Activated naive CD4-positive, alpha-beta T cell treated with anti-CD3 and anti-CD28 coated beads for 36 hours (primary cell): ENCODE results near the gene GPC6. TPM values are rescaled to one million over a fixed set of nuclear protein-coding genes. Genes with fewer than 3 reads are reported as not detected.

Experiments
- CTCF ChIA-PET: fragments of 350-600 bp; sonication (Branson Sonifier 250); formaldehyde crosslinking; loops from one replicate; lab custom pipeline; 2021; ENCODE audit warnings: antibody characterized with exemption; lab: Charles Lee
- DNase-seq: peaks from one replicate; pipeline ENCODE4 v3.0.0-alpha.2; 2020
- H3K27ac Mint-ChIP-seq: one replicate; pipeline ENCODE4 v1.8.0; 2021; ENCODE audit warnings: mild to moderate bottlenecking, mixed read lengths
- H3K27me3 Mint-ChIP-seq: one replicate; pipeline ENCODE4 v1.8.0; 2021; ENCODE audit warnings: low read depth, mixed read lengths
- H3K36me3 Mint-ChIP-seq: one replicate; pipeline ENCODE4 v1.8.0; 2021; ENCODE audit warnings: low read depth, mixed read lengths
- H3K4me1 Mint-ChIP-seq: one replicate; pipeline ENCODE4 v1.8.0; 2021; ENCODE audit warnings: low read depth, mixed read lengths
- H3K4me3 Mint-ChIP-seq: one replicate; pipeline ENCODE4 v1.8.0; 2021; ENCODE audit warnings: mild to moderate bottlenecking, moderate library complexity, mixed read lengths
- H3K9me3 Mint-ChIP-seq: one replicate; pipeline ENCODE4 v1.8.0; 2021; ENCODE audit warnings: mixed read lengths
- intact Hi-C: fragments of 100-400 bp; cut with micrococcal nuclease; formaldehyde crosslinking; loops from one replicate; pipeline ENCODE4 v1.15.1; 2023
- total RNA-seq, 2 experiments: library from RNA; stranded (reverse); gene quantifications; one replicate each; pipeline ENCODE4 v1.2.3, GENCODE V29; 2021

The GPC6 gene
- total RNA-seq, 2 experiments from 2014 or later = not detected

DNA sequence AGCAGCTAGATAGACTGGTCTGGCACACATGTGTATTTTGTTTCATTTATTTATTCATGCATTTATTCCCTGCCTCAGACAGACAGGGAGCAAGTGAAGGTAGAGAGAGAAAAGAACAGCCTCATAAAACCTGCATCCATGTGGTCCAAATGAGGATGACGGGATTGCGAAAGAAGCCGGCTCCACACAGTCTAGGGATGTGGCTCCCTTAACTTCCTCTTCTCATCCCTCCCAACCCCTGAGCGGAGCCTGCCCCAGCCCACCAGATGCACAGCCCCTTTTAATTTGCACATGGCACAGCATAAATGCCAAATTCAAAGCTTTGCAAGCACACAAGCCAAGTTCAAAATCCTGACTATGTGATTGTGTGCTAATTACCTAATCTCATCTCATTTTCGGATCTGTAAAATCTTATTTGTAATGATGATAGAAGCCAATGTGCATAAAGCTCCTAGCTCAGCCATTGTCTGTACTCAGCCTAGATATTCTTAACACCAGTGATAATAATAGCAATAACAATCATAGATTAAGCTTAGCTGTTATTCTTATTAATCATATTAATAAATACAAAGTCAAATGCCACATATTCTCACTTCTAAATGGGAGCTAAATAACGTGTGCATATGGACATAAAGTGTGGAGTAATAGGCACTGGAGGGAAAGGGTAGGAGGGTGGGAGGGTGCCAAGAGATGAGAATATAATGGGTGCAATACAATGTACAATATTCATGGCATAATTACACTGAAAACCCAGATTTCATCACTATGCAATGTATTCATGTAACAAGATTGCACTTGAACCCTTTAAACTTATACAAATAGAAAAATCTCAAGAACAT, 1096.5 kb downstream of the GPC6 start:
- Mint-ChIP-seq H3K9me3 (peaks cover 5% of the 10 kb centered on the region), H3K27me3 (no peaks in the 10 kb centered on the region), H3K4me3 (no peak overlapping the region), H3K36me3 (no peaks in the 10 kb centered on the region), H3K27ac (peak overlapping the region; percentile 79), H3K4me1 (peaks cover 39% of the 10 kb centered on the region)
- intact Hi-C loops = loop anchor here (10.0 kb wide), 1 partner anchor 222 kb away; no protein-coding TSS in a partner anchor
- CTCF ChIA-PET = interaction anchor here (1.1 to 1.5 kb wide), 2 partner anchors 30 to 38 kb away, joined by 3 read pairs; no protein-coding TSS in a partner anchor
- no peak for DNase-seq

DNA sequence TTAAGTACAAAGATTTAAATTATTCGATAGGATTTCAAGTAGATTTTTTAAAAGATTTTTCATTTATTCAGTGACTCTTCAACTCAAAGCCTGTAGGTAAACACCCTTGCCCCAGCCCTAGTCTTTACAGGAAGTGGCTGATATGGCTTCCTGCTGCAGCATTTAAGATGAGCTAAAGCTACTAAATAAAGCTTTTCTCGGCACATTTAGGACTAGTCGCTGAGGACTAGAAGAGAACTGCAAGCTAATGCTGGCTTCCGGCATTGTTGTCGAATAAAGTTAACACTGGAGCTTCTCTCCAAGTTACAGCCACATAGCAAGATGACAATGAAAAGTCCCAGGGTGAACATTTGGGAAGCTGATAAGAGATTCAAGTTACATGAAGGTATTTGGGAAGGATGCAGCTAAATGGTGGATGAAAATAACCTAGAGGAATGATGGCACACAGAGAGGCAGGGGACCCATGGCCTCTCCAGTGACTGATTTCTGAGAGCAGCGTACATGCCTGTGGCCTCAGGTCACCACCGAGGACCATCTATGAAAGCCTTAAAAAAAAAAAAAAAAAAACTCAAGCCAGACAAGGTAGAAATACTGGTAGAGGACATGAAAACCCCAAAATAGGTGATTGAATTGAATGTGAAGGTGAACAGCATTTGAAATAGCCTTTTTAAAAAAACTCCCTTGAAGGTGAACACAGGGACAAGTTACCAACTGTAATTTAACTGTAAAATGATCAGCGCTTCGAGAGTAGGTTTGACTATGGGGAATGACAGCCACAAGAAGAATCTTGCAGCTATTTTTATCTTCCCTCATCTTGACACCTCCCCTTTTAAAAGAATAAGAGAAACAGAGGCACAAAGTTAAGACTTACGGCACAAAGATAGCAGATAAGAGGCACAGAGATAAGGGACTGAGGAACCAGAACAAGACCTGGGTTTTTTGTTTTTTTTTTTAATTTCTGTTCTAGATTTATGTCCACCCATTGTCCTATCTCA, 1097.5 kb downstream of the GPC6 start:
- intact Hi-C loops = loop anchor here (10.0 kb wide), 1 partner anchor 221 kb away; no protein-coding TSS in a partner anchor
- Mint-ChIP-seq H3K27ac (peak overlapping the region; percentile 79), H3K4me1 (peaks cover 48% of the 10 kb centered on the region), H3K36me3 (no peaks in the 10 kb centered on the region), H3K9me3 (peaks cover 5% of the 10 kb centered on the region), H3K4me3 (peak overlapping the region; percentile 11), H3K27me3 (no peaks in the 10 kb centered on the region)
- CTCF ChIA-PET = interaction anchor here (1.1 to 1.5 kb wide), 2 partner anchors 29 to 37 kb away, joined by 3 read pairs; no protein-coding TSS in a partner anchor
- DNase-seq = peak; percentile 55

DNA sequence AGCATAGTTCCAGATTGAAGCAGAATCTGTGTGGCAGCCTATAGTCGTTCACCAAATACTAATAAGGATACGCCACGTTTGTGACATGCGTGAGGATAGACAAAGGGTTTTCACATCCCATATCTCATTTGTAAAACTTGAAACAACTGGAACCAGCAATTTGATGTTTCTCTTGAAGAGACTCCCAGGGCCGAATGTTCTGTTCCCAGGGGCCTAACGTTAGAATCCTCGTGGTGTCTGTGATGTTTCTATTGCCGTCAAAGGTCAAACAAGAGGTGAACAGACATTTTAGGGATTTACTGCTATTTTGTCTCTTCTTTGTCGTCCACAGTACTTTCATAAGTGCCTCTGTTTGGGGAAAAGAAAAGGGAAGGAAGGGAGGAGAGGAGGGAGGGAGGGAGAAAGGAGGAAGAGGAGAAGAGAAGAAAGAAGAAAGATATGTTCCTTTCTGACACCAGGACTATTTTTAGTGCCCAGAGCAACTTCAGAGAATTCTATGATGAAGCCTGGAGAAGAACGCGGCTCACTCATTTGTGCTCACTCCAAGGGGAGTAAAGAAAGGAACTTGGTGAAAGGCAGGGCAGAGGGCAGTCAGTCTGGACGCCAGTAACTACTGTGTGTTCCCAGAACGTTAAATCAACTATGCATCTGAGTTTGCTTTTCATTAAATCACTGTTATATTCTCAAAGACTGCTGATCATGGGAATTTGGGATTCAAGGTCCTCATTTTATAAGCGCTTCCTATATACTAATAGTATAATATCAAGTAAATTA, 1098.3 kb downstream of the GPC6 start:
- DNase-seq = no peak
- intact Hi-C loops = loop anchor here (5.0 to 10.0 kb wide), 3 partner anchors 88 to 277 kb away; partner anchors contain the start of gene GPR180
- H3K27me3 Mint-ChIP-seq = no peaks in the 10 kb centered on the region
- H3K4me3 Mint-ChIP-seq = no peak overlapping the region
- H3K4me1 Mint-ChIP-seq = peaks cover 57% of the 10 kb centered on the region
- H3K36me3 Mint-ChIP-seq = no peaks in the 10 kb centered on the region
- H3K27ac Mint-ChIP-seq = no peak overlapping the region
- CTCF ChIA-PET = interaction anchor here (0.6 to 0.8 kb wide), 3 partner anchors 36 to 332 kb away, joined by 3 read pairs; no protein-coding TSS in a partner anchor
- H3K9me3 Mint-ChIP-seq = peaks cover 5% of the 10 kb centered on the region

DNA sequence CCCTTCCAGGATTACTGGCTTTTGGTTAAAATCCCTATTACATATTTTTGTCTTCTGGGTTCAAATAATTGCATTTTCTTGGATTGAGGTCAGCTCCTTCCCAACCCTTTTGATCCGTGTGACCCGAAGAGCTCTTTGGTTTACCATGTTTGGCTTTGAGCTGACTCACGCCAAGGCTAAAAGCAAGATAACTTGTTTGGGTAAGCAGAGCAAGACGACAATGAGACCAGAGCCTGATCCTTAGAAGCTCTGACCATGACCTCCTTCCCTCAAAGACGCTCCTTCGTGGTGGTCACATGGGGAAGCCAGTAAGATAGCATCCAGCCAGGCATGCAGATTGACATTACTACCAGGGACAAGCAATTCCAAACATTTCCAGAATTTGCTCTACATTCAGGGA, 1099.0 kb downstream of the GPC6 start:
- H3K27me3 Mint-ChIP-seq = no peaks in the 10 kb centered on the region
- intact Hi-C loops = loop anchor here (5.0 to 10.0 kb wide), 3 partner anchors 88 to 277 kb away; partner anchors contain the start of gene GPR180
- CTCF ChIA-PET = interaction anchor here (0.6 to 0.8 kb wide), 3 partner anchors 37 to 331 kb away, joined by 3 read pairs; no protein-coding TSS in a partner anchor
- peaks cover 5% of the 10 kb centered on the region for H3K9me3 Mint-ChIP-seq
- H3K4me3 Mint-ChIP-seq = no peak overlapping the region
- H3K27ac Mint-ChIP-seq = no peak overlapping the region
- no peaks in the 10 kb centered on the region for H3K36me3 Mint-ChIP-seq
- DNase-seq = no peak
- peaks cover 64% of the 10 kb centered on the region for H3K4me1 Mint-ChIP-seq

DNA sequence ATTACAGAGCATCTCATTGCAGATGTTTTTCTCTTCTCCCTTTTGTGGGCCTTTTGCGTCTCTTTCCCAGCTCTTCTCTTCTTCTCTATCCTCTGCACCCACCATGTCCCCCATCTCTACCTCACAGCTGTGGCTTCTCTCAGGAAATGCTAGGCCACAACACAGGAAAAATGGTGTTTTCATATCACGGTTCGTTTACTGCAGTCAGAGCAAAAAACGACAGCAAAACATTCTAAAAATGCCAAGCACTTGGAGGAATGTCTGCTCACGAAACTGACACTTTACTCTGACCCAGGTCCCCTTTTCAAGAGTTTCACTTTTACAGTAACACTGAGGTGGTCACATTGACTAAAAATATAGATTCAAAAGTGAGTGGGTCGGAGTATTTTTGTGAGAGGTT, 1100.7 kb downstream of the GPC6 start:
- H3K27me3 Mint-ChIP-seq = peaks cover 5% of the 10 kb centered on the region

DNA sequence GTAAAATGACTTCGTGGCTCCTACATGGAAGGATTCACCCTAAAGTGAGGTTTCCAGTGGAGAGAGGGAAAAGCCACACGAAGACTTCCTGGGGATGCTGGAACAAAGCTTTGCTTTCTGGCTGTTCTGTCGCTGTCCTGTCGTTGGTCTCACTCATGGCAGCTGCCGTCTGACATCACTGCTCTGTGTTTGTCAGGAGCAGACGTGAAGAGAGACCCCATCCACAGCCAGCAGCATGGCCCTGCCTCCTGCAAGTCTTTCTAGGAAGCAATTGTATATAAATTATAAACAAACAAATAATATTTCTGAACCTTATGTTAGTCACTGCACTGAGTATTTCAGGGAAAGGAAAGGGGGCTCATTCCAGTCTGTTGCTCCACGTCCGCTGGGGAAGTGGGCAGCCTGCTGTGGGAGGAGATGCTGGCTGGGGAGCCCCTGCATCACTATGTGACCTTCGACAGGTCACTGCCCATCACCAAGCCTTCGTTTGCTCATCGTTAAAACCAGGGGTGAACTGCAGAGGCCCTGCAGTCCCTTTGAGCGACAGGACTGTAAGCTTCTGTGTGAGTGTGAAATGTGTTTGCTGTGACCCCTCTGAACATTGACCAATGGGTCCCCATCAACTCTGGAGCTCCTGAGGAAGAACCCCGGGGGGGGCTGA, 1101.9 kb downstream of the GPC6 start:
- Mint-ChIP-seq H3K9me3 (no peaks in the 10 kb centered on the region), H3K36me3 (no peaks in the 10 kb centered on the region), H3K27ac (no peak overlapping the region), H3K4me1 (peaks cover 68% of the 10 kb centered on the region), H3K27me3 (peaks cover 13% of the 10 kb centered on the region), H3K4me3 (no peak overlapping the region)
- no peak for DNase-seq
- CTCF ChIA-PET = interaction anchor here (0.5 to 1.6 kb wide), 3 partner anchors 15 to 293 kb away, joined by 3 to 4 read pairs (median 4); no protein-coding TSS in a partner anchor
- intact Hi-C loops = loop anchor here (1.0 to 10.0 kb wide), 4 partner anchors 17 to 274 kb away; partner anchors contain the start of gene GPR180

More for the DNA sequence above, 1100.7 kb downstream of the GPC6 start:
- intact Hi-C loops = loop anchor here (1.0 to 10.0 kb wide), 5 partner anchors 10 to 275 kb away; partner anchors contain the start of gene GPR180
- H3K36me3 Mint-ChIP-seq = no peaks in the 10 kb centered on the region
- H3K4me3 Mint-ChIP-seq = no peak overlapping the region
- DNase-seq = no peak
- H3K4me1 Mint-ChIP-seq = peaks cover 73% of the 10 kb centered on the region
- no peak overlapping the region for H3K27ac Mint-ChIP-seq
- no peaks in the 10 kb centered on the region for H3K9me3 Mint-ChIP-seq
- CTCF ChIA-PET = interaction anchor here (0.6 kb wide), 1 partner anchor 291 kb away, joined by 3 read pairs; no protein-coding TSS in a partner anchor

DNA sequence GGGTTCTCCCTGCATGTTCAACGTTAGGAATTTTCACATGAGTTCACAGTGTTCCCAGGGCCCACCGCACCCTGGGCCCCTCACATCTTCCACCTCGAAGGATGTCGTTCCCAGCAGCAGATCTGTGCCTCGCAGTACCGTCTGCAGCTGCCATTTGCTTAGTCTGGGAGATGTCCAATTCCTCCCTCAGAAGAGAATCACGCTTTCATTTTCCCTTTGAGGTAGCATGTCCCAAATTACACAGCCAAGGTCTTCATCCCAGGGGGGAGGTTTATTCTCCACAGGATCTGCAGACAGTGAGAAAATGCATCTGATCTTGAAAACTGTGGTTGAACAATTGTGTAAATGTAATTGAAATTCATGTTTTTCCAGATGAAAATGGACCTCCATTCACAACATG, 1102.7 kb downstream of the GPC6 start:
- peak overlapping the region; percentile 25 for H3K27ac Mint-ChIP-seq
- no peaks in the 10 kb centered on the region for H3K36me3 Mint-ChIP-seq
- no peak overlapping the region for H3K4me3 Mint-ChIP-seq
- H3K4me1 Mint-ChIP-seq = peaks cover 62% of the 10 kb centered on the region
- CTCF ChIA-PET = interaction anchor here (0.5 to 1.6 kb wide), 2 partner anchors 15 to 292 kb away, joined by 3 to 4 read pairs; no protein-coding TSS in a partner anchor
- no peaks in the 10 kb centered on the region for H3K9me3 Mint-ChIP-seq
- intact Hi-C loops = loop anchor here (1.0 to 10.0 kb wide), 4 partner anchors 16 to 273 kb away; partner anchors contain the start of gene GPR180
- H3K27me3 Mint-ChIP-seq = peaks cover 16% of the 10 kb centered on the region
- DNase-seq = no peak

DNA sequence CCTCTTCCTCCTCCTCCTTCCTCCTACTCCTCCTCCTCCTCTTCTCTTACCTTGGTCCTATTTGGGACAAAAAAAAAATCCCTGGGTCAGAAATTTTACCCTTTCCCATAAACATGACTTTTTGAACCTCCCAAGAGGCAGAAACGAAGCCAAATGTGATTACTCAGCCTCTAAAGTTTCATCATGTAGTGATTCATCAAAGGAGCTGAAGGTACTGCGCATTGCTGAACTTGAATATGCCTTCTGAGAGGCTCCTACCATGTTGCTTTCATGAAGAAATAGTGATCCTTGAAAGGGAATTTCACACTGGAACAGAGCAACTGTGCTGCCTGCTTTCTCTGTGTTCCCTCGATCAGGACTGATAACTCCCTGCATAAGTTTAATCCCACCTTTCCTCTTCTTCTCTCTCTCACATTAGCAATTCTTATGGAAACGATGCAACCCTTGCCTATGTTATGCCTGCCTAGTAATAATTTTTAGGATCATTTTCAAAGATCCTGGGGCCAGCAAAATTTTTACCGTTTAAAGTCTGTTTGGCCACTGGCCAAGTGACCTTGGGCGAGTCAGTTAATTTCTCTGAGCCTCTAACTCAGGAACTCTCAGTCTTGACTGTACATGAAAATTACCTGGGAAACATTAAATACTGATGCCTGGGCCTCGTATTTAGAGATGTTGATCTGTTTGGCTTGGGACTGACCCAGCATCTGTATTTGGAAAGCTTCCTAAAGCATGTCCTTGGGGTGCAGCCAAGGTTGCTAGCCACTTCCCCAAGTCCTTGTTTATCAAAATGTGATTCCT, 1103.3 kb downstream of the GPC6 start:
- Mint-ChIP-seq H3K4me3 (no peak overlapping the region), H3K36me3 (no peaks in the 10 kb centered on the region), H3K4me1 (peaks cover 56% of the 10 kb centered on the region), H3K27ac (peak overlapping the region; percentile 50), H3K27me3 (peaks cover 16% of the 10 kb centered on the region), H3K9me3 (no peaks in the 10 kb centered on the region)
- CTCF ChIA-PET = interaction anchor here (0.6 to 1.6 kb wide), 4 partner anchors 16 to 278 kb away, joined by 3 to 5 read pairs (median 3); no protein-coding TSS in a partner anchor
- no peak for DNase-seq
- intact Hi-C loops = loop anchor here (1.0 to 10.0 kb wide), 5 partner anchors 15 to 272 kb away; partner anchors contain the start of gene GPR180

DNA sequence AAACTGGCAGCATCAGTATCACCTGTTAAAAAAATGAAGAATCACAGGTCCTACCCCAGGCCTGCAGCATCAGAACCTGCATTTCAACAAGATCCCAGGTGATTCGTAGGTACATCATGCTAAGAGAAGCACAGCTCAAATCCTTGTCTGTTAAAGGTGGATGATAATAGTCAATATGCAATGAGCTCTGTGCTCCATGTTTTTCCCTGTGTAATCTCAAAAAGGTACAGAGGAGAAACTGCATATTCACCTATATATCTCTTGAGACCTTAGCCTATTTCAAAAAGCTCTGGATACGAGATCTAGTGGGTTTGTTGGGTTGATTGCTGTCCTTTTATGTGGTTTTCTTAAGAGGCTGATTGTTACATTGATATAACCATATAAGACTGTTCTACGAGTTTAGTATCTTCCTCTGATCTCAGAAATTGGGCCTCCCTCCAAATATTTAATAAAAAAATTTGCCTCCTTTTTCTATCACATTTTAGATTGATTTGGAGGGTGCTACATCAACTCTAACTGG, 1104.0 kb downstream of the GPC6 start:
- peaks cover 53% of the 10 kb centered on the region for H3K4me1 Mint-ChIP-seq
- intact Hi-C loops = loop anchor here (1.0 kb wide), 1 partner anchor 21 kb away; no protein-coding TSS in a partner anchor
- no peaks in the 10 kb centered on the region for H3K36me3 Mint-ChIP-seq
- H3K27me3 Mint-ChIP-seq = peaks cover 16% of the 10 kb centered on the region
- no peak for DNase-seq
- CTCF ChIA-PET = interaction anchor here (0.6 to 1.4 kb wide), 2 partner anchors 31 to 99 kb away, joined by 3 to 4 read pairs; no protein-coding TSS in a partner anchor
- H3K9me3 Mint-ChIP-seq = no peaks in the 10 kb centered on the region
- no peak overlapping the region for H3K4me3 Mint-ChIP-seq
- H3K27ac Mint-ChIP-seq = no peak overlapping the region
